Femur (tissue), 1 donor: ENCODE data around the gene HCN2.

Experiments used
- DNase-seq: peaks from one replicate; pipeline ENCODE4 v3.0.0-alpha.2; 2017

The HCN2 gene

DNA sequence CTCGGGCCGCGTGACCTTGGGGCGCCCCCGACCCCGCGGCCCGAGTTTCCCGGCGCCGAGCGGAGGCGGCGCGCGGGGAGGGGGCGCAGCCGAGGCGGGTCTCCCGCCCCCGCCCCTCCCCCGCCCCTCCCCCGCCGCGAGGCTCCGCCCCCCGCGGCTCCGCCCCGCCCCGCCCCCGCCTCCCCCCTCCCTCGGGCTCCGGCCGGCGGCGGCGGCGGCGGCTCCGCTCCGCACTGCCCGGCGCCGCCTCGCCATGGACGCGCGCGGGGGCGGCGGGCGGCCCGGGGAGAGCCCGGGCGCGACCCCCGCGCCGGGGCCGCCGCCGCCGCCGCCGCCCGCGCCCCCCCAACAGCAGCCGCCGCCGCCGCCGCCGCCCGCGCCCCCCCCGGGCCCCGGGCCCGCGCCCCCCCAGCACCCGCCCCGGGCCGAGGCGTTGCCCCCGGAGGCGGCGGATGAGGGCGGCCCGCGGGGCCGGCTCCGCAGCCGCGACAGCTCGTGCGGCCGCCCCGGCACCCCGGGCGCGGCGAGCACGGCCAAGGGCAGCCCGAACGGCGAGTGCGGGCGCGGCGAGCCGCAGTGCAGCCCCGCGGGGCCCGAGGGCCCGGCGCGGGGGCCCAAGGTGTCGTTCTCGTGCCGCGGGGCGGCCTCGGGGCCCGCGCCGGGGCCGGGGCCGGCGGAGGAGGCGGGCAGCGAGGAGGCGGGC, at the start of gene HCN2:
HCN2 (plus strand) TSS at position 189 of the 703 bp plus-strand sequence; CDS start at position 254, 65 bp downstream.
- DNase-seq: no peak

DNA sequence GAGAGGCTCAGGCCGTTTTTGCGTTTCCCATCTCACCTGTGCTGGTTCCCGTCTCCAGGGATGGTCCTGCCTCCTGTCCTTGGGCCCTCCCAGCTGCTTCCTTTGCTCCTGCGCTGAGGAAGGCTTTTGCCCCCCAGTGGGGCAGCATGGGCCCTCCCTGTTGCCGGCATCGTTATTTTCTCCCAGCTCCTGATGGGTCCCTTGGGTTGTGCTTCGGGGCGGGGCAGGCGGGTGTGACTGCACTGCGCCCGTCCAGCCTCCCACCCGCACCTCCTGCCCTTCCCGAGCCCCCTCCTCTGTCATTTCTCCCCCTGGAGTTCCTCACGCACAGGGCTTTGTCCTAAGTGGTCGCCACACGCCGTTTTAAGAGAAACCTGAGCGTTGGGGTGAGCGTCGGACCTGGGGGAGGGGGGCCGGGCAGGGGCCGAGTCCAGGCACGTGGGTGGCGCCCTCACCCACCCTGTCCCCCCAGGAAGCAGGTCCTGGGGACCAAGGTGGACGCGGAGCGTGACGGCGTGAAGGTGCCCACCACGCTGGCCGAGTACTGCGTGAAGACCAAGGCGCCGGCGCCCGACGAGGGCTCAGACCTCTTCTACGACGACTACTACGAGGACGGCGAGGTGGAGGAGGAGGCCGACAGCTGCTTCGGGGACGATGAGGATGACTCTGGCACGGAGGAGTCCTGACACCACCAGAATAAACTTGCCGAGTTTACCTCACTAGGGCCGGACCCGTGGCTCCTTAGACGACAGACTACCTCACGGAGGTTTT, 48.6 kb upstream of the HCN2 start:
- no peak for DNase-seq

DNA sequence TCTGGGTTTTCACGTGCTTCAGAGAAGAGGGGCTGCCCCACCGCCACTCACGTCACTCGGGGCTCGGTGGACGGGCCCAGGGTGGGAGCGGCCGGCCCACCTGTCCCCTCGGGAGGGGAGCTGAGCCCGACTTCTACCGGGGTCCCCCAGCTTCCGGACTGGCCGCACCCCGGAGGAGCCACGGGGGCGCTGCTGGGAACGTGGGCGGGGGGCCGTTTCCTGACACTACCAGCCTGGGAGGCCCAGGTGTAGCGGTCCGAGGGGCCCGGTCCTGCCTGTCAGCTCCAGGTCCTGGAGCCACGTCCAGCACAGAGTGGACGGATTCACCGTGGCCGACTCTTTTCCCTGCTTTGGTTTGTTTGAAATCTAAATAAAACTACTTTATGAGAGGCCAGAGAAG, 48.0 kb upstream of the HCN2 start:
- DNase-seq: no peak

DNA sequence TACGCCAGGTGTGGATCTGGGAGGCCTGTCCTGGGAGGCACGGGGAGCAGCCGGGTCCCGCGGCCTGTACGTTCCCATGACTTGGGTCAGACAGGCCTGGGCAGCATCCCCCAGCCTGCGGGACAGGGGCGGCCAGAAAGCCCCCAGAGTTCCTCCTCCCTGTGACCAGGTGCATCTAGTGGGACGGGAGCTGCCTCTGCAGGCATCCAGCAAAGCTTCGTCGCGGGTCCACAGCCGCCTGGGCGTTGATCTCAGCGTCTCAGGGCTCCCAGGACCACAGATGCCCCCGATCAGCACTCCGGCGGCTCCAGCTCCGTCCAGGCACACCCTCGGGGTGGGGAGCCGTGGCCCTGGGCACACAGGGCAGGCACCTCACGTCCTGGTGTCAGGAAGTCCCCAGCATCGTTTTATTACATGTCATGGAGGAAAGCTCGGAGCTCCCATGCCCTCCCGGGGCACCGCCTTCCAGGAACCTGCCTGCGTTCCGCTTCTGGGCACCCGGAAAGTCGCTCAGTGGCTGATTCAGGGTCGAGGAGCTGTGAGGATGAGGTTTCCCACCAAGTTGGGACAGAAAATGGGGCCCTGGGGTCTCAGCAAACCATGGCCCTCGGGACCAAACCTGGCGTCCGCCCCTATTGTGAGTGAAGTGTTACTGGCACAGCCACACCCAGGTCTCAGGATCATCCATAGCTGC, 47.4 kb upstream of the HCN2 start:
- no peak for DNase-seq

DNA sequence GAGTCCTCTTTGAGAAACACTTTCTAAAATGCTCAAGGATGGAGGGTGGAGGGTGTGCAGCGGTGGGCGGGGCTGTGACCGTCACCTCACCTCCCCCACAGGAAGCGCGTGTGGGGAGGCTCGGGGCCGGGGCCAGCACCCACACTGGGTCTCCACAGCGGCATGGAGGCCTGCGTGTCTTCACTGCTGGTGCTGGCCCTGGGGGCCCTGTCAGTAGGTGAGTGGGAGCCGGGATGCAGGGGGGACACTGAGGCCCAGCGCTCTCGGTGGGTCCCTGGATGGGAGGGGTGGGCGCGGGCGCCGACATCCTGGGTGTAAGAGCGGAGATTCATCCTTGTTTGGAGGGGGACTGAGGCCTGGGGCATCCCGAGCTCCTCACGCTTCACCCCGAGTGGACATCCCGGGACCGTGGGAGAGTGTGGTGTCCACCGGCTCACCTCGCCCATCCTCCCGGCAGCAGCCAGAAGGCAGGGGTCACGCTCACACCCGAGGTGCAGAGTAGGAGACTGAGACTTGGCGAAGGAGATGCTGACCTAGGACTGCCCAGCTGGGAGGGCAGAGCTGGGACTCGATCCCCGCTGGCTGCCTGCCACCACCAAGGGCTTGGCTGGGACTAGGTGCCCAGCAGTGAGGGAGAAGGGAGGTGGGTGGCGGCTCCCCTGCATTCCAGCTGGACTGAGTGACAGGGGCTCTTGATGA, 45.6 kb upstream of the HCN2 start, which contains the start of gene GZMM:
GZMM (plus strand) TSS at position 144 of the 699 bp plus-strand sequence; CDS start at position 163, 19 bp downstream.
- no peak for DNase-seq

DNA sequence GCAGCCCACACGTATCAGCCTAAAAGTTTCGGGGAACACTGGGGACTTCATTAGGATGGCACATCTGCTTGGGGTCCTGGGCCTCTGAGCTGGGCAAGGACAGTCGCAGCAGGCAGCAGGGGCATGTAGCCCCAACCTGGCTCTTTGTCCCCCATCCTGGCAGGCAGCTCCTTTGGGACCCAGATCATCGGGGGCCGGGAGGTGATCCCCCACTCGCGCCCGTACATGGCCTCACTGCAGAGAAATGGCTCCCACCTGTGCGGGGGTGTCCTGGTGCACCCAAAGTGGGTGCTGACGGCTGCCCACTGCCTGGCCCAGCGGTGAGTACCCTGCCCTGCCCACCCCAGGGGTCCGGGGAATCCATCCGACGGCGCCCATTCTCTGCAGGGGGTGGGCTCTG, 42.6 kb upstream of the HCN2 start:
- no peak for DNase-seq

DNA sequence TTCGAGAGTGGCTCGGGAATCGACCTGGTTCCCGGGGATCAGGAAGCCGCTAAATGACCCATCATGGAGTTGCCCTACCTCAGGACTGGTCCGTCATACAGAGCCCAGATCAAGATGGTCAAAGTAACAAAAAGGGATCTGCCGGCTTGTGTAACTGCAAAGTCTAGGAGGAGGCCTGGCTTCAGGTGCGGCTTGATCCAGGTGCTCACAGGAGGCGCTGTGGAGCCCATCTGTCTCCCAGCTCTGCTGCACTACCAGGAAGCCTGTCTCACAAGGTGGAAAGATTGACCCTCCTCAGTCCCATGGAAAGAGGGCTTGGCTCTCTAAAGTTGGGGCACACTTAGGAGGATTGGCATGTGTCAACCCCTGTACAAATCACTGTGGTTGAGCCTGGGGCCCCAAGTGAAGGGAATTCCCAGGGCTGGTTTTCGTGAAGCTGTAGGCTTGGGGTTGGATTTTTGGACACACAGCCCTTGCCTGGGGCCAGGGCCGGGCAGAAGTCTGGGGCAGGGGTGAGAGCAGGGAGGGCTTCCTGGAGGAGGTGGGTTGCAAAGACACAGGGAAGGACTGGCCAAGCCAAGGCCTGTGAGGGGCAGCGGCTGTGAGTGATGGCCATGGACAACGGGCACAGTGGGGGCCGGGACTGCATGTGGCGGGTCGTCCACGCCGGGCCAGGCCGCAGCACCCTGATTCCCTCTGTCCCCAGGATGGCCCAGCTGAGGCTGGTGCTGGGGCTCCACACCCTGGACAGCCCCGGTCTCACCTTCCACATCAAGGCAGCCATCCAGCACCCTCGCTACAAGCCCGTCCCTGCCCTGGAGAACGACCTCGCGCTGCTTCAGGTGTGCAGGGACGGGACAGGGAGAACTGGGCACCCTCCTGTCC, 41.6 kb upstream of the HCN2 start:
- DNase-seq: no peak

DNA sequence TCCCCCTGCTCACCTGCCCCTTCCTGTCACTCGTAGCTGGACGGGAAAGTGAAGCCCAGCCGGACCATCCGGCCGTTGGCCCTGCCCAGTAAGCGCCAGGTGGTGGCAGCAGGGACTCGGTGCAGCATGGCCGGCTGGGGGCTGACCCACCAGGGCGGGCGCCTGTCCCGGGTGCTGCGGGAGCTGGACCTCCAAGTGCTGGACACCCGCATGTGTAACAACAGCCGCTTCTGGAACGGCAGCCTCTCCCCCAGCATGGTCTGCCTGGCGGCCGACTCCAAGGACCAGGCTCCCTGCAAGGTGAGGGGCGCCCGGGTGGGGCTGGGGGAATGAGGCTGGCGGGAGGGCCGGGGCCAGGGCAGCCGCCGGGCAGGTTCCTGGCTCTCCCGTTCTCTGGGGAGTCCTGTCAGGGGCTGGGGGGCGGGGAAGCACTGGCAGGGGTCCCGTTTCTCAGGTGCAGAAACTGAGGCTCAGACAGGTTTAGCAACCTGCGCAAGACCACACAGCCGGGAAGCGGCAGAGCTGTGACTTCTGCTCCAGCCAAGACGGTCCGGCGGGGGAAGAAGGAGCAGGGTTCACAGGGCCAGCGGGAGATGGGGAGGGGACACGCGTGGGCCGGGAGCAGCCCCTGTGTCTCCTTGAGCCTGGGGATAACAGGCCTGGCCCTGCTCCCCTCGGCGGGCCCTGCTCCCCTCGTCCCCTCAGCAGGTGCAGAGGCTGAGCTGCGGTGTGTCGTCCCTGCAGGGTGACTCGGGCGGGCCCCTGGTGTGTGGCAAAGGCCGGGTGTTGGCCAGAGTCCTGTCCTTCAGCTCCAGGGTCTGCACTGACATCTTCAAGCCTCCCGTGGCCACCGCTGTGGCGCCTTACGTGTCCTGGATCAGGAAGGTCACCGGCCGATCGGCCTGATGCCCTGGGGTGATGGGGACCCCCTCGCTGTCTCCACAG, 40.5 kb upstream of the HCN2 start:
- no peak for DNase-seq

DNA sequence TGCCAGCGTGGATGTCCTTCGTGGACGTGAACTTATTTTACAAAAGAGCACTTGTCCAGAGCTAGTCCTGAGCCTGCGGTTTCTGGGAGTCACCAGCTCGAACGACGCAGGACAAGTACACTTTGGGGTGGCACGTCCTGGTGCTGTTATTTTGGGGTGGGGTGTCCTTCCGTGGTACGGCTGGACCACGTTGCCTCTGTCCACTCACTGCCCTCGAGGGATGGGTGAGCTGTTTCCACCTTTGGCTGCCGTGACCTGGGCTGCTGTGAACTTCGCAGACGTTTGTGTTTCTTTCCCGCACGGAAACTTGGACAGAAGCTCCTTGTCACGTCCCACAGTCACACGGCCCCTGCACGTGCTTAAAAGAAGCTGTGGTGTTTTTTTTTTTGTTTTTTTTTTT, 34.9 kb upstream of the HCN2 start:
- no peak for DNase-seq

DNA sequence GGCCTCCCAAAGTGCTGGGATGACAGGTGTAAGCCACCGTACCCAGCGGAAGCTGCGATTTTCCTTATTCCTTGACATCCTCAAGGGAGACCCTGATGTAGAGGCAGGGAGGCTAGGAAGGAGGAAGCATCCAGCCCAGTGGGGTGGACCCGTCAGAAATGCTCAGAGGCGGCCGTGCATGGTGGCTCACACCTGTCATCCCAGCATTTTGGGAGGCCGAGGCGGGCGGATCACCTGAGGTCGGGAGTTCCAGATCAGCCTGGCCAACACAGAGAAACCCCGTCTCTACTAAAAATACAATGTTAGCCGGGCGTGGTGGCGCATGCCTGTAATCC, 34.2 kb upstream of the HCN2 start:
- no peak for DNase-seq

DNA sequence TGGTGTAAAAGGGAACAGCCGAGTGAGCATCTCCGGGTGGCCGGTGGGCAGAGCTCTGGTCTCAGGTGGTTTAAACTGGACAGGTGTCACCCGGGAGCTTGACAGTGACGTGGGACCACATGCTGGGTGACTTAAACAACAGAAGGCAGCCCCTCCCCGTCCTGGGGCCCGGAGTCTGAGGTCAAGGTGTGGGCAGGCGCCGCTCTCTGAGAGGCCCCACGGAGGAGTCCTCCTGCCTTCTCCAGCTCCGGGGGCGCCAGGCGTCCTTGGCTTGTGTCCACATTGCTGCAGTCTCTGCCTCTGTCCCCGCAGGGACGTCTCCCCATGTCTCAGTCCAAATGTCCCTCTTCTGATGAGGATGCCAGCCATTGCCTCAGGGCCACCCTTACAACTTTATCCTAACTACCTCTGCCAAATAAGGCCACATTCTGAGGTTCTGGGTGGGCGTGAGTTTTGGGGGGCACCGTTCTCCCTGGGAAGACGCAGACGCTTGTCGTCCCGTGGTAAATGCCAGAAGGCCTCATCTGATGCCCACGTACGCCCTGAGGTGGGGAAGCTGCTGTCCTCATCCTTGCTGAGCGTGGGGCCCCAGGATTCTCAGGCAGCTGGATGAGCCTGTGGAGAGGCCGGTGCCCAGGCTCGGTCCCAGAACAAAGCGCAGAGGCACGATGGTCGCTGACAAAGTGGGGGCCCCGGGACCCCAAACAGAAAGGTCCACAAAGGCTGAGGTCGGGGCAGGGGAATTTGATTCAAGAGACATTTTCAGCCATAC, 32.9 kb upstream of the HCN2 start:
- DNase-seq: no peak

DNA sequence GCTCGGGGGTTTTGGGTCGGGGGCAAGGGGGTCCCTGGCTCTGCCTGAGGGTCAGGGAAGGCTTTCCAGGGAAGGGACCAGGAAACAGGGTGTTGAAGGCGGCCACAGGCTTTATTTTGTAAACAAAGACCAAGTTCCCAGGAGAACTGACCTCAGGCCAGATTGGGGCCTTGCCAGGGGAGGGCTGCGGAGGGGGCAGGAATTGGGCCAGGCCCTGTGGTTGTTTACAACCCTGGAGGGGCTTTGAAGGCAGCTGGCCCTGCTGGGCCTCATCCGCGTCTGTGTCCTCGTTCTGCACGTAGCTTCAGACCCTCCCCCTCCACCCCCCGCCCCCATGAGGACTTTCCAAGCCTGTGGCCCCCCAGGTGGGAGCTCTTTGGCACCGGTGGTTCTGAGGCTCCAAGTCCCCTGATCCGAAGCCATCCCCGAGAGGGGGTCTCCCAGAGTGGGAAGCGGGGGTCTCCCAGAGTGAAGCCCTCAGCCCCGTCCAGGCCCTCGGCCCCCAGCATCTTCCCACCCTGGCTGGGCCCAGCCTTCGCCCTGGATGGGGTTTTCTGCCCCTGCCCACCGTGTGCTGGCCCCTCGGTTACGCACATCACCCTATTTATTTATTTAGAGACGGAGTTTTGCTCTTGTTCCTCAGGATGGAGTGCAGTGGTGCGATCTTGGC, 30.8 kb upstream of the HCN2 start:
- peak; percentile 59 for DNase-seq

DNA sequence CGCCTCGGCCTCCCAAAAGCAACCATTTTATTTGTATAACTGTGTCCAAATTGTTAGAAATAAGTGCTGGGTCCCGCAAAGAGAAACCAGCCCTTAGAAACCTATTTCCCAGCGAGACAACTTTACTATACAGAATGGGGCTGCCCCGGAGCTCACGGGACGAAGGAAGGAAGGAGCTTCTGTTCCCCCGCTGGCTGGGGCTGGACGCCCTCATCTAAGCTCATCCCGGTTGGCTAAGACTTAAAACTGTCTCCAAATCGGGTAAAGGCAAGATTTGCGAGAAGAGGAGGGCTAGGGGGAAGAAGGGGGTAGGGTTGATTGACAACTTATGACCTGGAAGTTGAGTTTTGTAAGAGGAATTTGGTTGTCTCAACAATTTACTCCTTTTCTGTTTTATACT, 29.6 kb upstream of the HCN2 start:
- no peak for DNase-seq

DNA sequence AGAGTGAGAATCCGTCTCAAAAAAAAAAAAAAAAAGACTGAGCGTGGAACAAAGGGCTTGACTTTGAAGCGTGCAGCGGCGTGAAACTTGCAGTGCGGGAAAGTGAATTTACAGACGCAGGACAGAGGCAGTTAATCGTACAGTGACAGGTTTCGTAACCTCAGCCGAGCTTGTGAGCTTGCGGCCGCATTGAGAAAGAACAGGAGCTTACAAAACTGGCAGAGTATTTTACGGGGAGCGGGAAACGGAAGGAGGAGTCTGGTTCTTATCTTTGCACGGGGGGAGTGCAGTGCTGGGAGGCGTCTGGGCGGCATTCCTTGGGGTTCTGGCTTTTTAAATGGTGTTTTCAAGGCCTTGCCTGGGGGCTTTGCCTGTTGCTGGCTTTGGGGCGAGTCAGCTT, 23.3 kb upstream of the HCN2 start:
- no peak for DNase-seq

DNA sequence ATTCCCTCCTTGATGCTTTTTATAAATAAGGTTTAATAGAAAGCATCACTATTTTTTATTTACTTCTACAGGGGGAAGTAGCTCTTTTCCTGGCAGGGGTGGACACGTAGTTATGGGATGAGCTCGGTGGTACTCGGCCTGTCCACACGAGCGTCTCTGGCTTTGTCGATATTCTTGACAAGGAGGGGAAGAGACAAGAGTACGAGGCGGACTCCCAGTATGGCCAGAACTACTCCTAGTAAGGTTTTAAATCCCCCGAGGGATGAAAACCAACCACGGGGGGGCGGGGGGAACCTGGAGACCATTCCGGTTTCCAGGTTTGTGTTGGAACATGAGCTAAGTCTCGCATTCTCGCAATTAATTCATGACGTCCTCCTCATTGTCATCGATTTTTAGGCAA, 22.8 kb upstream of the HCN2 start:
- DNase-seq: no peak

DNA sequence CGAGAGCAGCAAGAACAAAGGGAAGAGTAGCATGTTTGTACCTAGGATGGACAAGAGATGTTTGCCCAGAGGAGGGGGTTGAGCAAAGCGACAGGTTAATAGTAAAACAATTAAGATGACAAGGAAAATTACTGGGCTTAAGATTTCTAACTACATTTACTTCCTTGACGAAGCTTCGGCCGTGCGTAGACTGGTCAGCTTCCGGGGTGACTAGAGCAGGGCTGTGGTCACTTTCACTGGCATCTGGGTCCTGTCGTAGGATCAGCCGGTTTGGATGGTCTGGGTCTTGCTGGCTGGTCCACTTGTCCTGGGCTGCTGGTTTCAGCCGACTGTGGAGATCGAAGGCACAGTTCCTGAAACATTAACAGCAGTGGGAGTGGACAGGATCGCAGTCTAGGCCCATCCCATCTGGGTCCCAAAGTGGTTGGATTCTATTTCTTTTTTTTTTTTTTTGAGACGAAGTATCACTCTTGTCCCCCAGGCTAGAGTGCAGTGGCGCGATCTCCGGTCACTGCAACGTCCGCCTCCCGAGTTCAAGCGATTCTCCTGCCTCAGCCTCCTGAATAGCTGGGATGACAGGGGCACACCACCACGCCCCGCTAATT, 22.3 kb upstream of the HCN2 start:
- DNase-seq: no peak

DNA sequence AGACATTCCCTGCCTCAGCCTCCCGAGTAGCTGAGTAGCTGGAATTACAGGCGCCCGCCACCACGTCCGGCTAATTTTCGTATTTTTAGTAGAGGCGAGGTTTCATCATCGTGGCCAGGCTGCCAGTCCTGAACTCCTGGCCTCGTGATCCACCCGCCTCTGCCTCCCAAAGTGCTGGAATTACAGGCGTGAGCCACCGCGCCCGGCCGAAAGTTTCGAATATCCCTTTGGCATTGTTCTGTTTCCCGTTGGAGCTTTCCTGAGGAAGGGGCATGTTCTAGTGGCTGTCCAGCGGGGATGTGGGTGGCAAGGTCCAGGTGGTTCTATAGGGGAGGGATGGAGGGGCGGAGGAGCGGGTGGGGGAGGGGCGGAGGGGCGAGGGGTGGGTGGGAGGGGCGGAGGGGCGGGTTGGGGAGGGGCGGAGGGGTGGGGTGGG, 19.4 kb upstream of the HCN2 start:
- no peak for DNase-seq

DNA sequence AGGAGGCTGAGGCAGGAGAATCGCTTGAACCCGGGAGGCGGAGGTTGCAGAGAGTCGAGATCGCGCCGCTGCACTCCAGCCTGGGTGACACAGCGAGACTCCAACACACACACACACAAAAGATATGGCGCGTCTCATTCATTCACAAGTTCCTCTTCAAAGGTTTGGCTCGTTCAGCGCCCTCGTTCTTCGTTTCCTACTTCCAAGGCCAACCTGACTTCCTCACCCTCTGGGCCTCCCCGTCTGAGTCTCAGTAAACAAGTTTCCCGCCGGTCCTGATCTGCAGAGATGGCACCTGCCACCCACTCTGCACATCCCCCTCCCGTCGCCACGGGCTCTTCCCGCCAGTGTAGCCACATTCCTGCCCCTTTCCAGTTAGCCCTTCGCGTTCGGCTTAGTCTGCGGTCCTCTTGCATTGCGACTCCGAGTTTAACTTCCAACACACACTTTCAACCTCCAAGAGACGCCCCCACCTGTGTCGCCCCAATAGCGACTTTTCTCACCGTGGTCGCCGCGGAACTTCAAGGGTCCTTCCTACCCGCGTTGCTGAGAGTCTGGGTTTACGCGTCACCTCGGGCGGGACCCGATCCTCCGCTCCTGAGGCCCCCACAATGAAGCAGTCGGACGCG, 18.6 kb upstream of the HCN2 start:
- peak; percentile 56 for DNase-seq

DNA sequence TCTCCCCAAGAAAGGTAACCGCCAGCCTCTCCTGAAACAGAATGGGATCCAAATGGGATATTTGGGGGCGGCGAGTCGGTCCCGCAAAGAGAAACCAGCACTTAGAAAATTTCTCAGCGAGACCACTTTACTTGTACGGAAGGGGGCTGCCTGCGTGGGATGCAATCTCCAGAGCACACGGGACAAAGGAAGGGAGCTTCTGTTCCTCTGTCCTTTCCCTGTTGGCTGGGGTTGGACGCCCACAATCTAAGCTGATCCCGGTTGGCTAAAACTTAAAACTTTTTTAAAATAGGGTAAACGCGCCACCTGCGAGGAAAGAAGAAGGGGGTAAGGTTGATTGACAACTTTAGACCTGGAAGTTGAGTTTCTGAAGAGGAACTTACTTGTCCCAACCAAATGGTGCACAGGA, 18.1 kb upstream of the HCN2 start:
- no peak for DNase-seq
